Neural progenitor cell (in vitro differentiated cells): Measurements from ENCODE around the gene DBNDD1. TPM values are rescaled to one million over a fixed set of nuclear protein-coding genes. Genes with fewer than 3 reads are reported as not detected.

Experiments used
- DNase-seq: peaks from one replicate; pipeline ENCODE4 v3.0.0-alpha.2; 2016; ENCODE audit warnings: low spot score
- H2AFZ ChIP-seq: fragments of 200-600 bp; sonication (generic); replicated peaks from 2 replicates; pipeline ENCODE4 v1.6.1; 2016; ENCODE audit warnings: antibody characterized with exemption
- H3F3A ChIP-seq: fragments of 200-600 bp; sonication (generic); 2 replicates; pipeline ENCODE4 v1.6.1; 2016; ENCODE audit warnings: antibody characterized with exemption, low read depth
- H3K27ac ChIP-seq: fragments of 200-600 bp; sonication (generic); 2 replicates; pipeline ENCODE4 v1.5.1; 2016; ENCODE audit warnings: mild to moderate bottlenecking
- H3K27me3 ChIP-seq: fragments of 200-600 bp; sonication (generic); 2 replicates; pipeline ENCODE4 v1.6.1; 2016; ENCODE audit warnings: mild to moderate bottlenecking, moderate library complexity
- H3K36me3 ChIP-seq: fragments of 200-600 bp; sonication (generic); 2 replicates; pipeline ENCODE4 v1.5.1; 2016
- H3K4me1 ChIP-seq: fragments of 200-600 bp; sonication (generic); 2 replicates; pipeline ENCODE4 v1.6.1; 2016; ENCODE audit warnings: mixed run types
- H3K4me2 ChIP-seq: fragments of 200-600 bp; sonication (generic); 2 replicates; pipeline ENCODE4 v1.6.1; 2016
- H3K4me3 ChIP-seq: fragments of 200-600 bp; sonication (generic); 2 replicates; pipeline ENCODE4 v1.5.1; 2016
- H3K79me2 ChIP-seq: fragments of 200-600 bp; sonication (generic); 2 replicates; pipeline ENCODE4 v1.6.1; 2016; ENCODE audit warnings: low read depth
- H3K9ac ChIP-seq: fragments of 200-600 bp; sonication (generic); 2 replicates; pipeline ENCODE4 v1.6.1; 2016
- H3K9me3 ChIP-seq: fragments of 200-600 bp; sonication (generic); 2 replicates; pipeline ENCODE4 v1.5.1; 2016; ENCODE audit warnings: low read depth
- H4K20me1 ChIP-seq: fragments of 200-600 bp; sonication (generic); 2 replicates; pipeline ENCODE4 v1.6.1; 2016; ENCODE audit warnings: low read depth
- H3K27ac Mint-ChIP-seq: 3 replicates; pipeline ENCODE4 v1.8.0; 2021; ENCODE audit warnings: mixed read lengths
- H3K27me3 Mint-ChIP-seq: 2 replicates; pipeline ENCODE4 v1.8.0; 2022; ENCODE audit warnings: low read depth, mild to moderate bottlenecking, inconsistent platforms, moderate library complexity, mixed read lengths; ENCODE audit not compliant: insufficient read depth
- H3K36me3 Mint-ChIP-seq: 3 replicates; pipeline ENCODE4 v1.8.0; 2021; ENCODE audit warnings: mixed read lengths
- H3K4me1 Mint-ChIP-seq: 3 replicates; pipeline ENCODE4 v1.8.0; 2021; ENCODE audit warnings: mixed read lengths
- H3K4me3 Mint-ChIP-seq: 3 replicates; pipeline ENCODE4 v1.8.0; 2021; ENCODE audit warnings: mild to moderate bottlenecking, moderate library complexity, mixed read lengths
- H3K9me3 Mint-ChIP-seq: 3 replicates; pipeline ENCODE4 v1.8.0; 2020; ENCODE audit warnings: mixed read lengths
- CTCF ChIP-seq: fragments of 200-600 bp; sonication (generic); IDR thresholded peaks from 2 replicates; pipeline ENCODE4 v1.5.1; 2017; ENCODE audit warnings: antibody characterized with exemption, mild to moderate bottlenecking
- EZH2 ChIP-seq: fragments of 200-600 bp; sonication (generic); IDR thresholded peaks from 2 replicates; pipeline ENCODE4 v1.6.1; 2017; ENCODE audit warnings: antibody characterized with exemption, mild to moderate bottlenecking, moderate library complexity
- EZH2phosphoT487 ChIP-seq: fragments of 200-600 bp; sonication (generic); IDR thresholded peaks from 2 replicates; pipeline ENCODE4 v1.6.1; 2017; ENCODE audit warnings: antibody characterized with exemption
- total RNA-seq: library from RNA; depleted of rRNA; stranded (reverse); fragments of >200 nt; gene quantifications from 2 replicates; pipeline ENCODE4 v1.2.3, GENCODE V29; 2015; ENCODE audit warnings: low replicate concordance

DBNDD1 gene
- total RNA-seq, 1 donor from 2014 or later, result 5.2 TPM

GRCh38 chr16:90041896-90042473 is 22.7 kb upstream of the DBNDD1 start:
- Histone ChIP-seq H3F3A (peaks cover 9% of the 10 kb centered on the region), H3K36me3 (no peaks in the 10 kb centered on the region), H2AFZ (no peak overlapping the region), H3K79me2 (no peaks in the 10 kb centered on the region), H3K9ac (no peak overlapping the region), H3K4me3 (no peak overlapping the region), H3K9me3 (no peaks in the 10 kb centered on the region), H3K4me2 (no peak overlapping the region), H3K4me1 (peaks cover 7% of the 10 kb centered on the region), H4K20me1 (no peaks in the 10 kb centered on the region), H3K27me3 (no peaks in the 10 kb centered on the region), H3K27ac (no peak overlapping the region)
- Mint-ChIP-seq H3K9me3 (no peaks in the 10 kb centered on the region), H3K36me3 (no peaks in the 10 kb centered on the region), H3K27me3 (peaks cover 6% of the 10 kb centered on the region), H3K4me1 (peaks cover 6% of the 10 kb centered on the region), H3K27ac (no peak overlapping the region), H3K4me3 (no peak overlapping the region)
- TF ChIP-seq EZH2phosphoT487 (no peak), EZH2 (no peak)
- no peak for DNase-seq

- Histone ChIP-seq H3K9me3 (no peaks in the 10 kb centered on the region), H3K4me3 (no peak overlapping the region), H4K20me1 (no peaks in the 10 kb centered on the region), H3K79me2 (no peaks in the 10 kb centered on the region), H3K36me3 (no peaks in the 10 kb centered on the region), H3K9ac (no peak overlapping the region), H3K4me1 (no peaks in the 10 kb centered on the region), H3K27me3 (no peaks in the 10 kb centered on the region), H3K27ac (no peak overlapping the region), H2AFZ (no peak overlapping the region), H3K4me2 (no peak overlapping the region), H3F3A (no peaks in the 10 kb centered on the region)
- Mint-ChIP-seq H3K27ac (peak overlapping the region; percentile 87), H3K27me3 (peaks cover 4% of the 10 kb centered on the region), H3K36me3 (peaks cover 2% of the 10 kb centered on the region), H3K4me1 (peaks cover 11% of the 10 kb centered on the region), H3K9me3 (no peaks in the 10 kb centered on the region), H3K4me3 (no peak overlapping the region)
- TF ChIP-seq CTCF, result no peak
- no peak for TF ChIP-seq EZH2phosphoT487
- TF ChIP-seq EZH2, result no peak
- DNase-seq, result no peak
These were observed 21.1 kb upstream of the DBNDD1 start for GRCh38 chr16:90040152-90041023.

GRCh38 chr16:90037276-90037675 is 18.0 kb upstream of the DBNDD1 start:
- no peak overlapping the region for H3K27ac Mint-ChIP-seq
- Histone ChIP-seq H3K9ac (no peak overlapping the region), H3K4me1 (no peaks in the 10 kb centered on the region), H3K9me3 (no peaks in the 10 kb centered on the region), H3K79me2 (no peaks in the 10 kb centered on the region), H3F3A (peaks cover 7% of the 10 kb centered on the region), H3K27ac (no peak overlapping the region), H3K4me2 (no peak overlapping the region), H3K4me3 (no peak overlapping the region), H4K20me1 (no peaks in the 10 kb centered on the region), H3K36me3 (no peaks in the 10 kb centered on the region), H3K27me3 (no peaks in the 10 kb centered on the region), H2AFZ (no peak overlapping the region)
- TF ChIP-seq EZH2 (no peak), CTCF (no peak), EZH2phosphoT487 (no peak)
- DNase-seq, result no peak
- no peaks in the 10 kb centered on the region for H3K9me3 Mint-ChIP-seq
- H3K27me3 Mint-ChIP-seq, result peaks cover 6% of the 10 kb centered on the region
- H3K36me3 Mint-ChIP-seq, result peaks cover 7% of the 10 kb centered on the region
- H3K4me1 Mint-ChIP-seq, result peaks cover 15% of the 10 kb centered on the region
- no peak overlapping the region for H3K4me3 Mint-ChIP-seq

GRCh38 chr16:90035902-90036301 is 16.6 kb upstream of the DBNDD1 start:
- Histone ChIP-seq H4K20me1 (no peaks in the 10 kb centered on the region), H2AFZ (no peak overlapping the region), H3K27me3 (no peaks in the 10 kb centered on the region), H3K27ac (no peak overlapping the region), H3K9me3 (no peaks in the 10 kb centered on the region), H3K4me3 (no peak overlapping the region), H3K9ac (no peak overlapping the region), H3K36me3 (no peaks in the 10 kb centered on the region), H3K4me2 (no peak overlapping the region), H3F3A (peaks cover 14% of the 10 kb centered on the region), H3K4me1 (no peaks in the 10 kb centered on the region), H3K79me2 (no peaks in the 10 kb centered on the region)
- peaks cover 6% of the 10 kb centered on the region for H3K9me3 Mint-ChIP-seq
- no peak overlapping the region for H3K4me3 Mint-ChIP-seq
- H3K27me3 Mint-ChIP-seq, result peaks cover 19% of the 10 kb centered on the region
- no peak for TF ChIP-seq CTCF
- TF ChIP-seq EZH2phosphoT487, result no peak
- no peak for TF ChIP-seq EZH2
- H3K36me3 Mint-ChIP-seq, result peaks cover 13% of the 10 kb centered on the region
- H3K4me1 Mint-ChIP-seq, result peaks cover 15% of the 10 kb centered on the region
- no peak overlapping the region for H3K27ac Mint-ChIP-seq
- no peak for DNase-seq
